H1 (cell line): ENCODE data around the gene ABCG1. TPM values are rescaled to one million over a fixed set of nuclear protein-coding genes. Genes with fewer than 3 reads are reported as not detected.

ENCODE experiments used
- CHD2 ChIP-seq: IDR thresholded peaks from 2 replicates; pipeline ENCODE4 v1.6.1; 2012; ENCODE audit warnings: low read length, improper control_type of control experiment
- CHD7 ChIP-seq: fragments of 300-600 bp; sonication (generic); IDR thresholded peaks from 2 replicates; pipeline ENCODE4 v1.7.1; 2012; ENCODE audit warnings: low read length, moderate library complexity, mild to moderate bottlenecking, inconsistent platforms; ENCODE audit not compliant: insufficient replicate concordance
- EZH2 ChIP-seq: fragments of 200-600 bp; sonication (generic); IDR thresholded peaks from 2 replicates; pipeline ENCODE4 v1.7.1; 2012; ENCODE audit warnings: low read depth, mild to moderate bottlenecking, moderate library complexity, low read length, inconsistent platforms; ENCODE audit not compliant: severe bottlenecking
- HDAC6 ChIP-seq: IDR thresholded peaks from one replicate; pipeline ENCODE4 v1.7.1; 2012; ENCODE audit warnings: low read depth, mild to moderate bottlenecking, inconsistent platforms, low read length, moderate library complexity
- RFX5 ChIP-seq: IDR thresholded peaks from 2 replicates; pipeline ENCODE4 v1.6.1; 2011; ENCODE audit warnings: low read depth, low read length, improper control_type of control experiment, borderline replicate concordance
- SIRT6 ChIP-seq: IDR thresholded peaks from one replicate; pipeline ENCODE4 v1.7.1; 2012; ENCODE audit warnings: low read length, inconsistent platforms
- SIX5 ChIP-seq: IDR thresholded peaks from 2 replicates; pipeline ENCODE4 v1.6.1; 2011; ENCODE audit warnings: mild to moderate bottlenecking, low read depth, low read length
- polyA plus RNA-seq, 7 experiments: library from polyadenylated mRNA; depleted of rRNA in 3 of 7; stranded (reverse) in 5 of 7; unstranded in 2 of 7; fragments of >200 nt in 5 of 7; fragments of 200-250 nt in 2 of 7; gene quantifications; 1 replicate in 5 of 7; 2 replicates in 1 of 7; 4 replicates in 1 of 7; pipeline versions ENCODE4 v1.2.1 to v1.2.3, GENCODE V29; 2011 to 2013; ENCODE audit warnings: missing spikeins in 2 of 7, mixed read lengths in 2 of 7
- total RNA-seq: library from RNA; stranded (reverse); fragmentation: NEBNext Ultra II Directional; extraction: Animal tissue kit (Norgen Biotek cat#: 25700); gene quantifications from 2 replicates; pipeline ENCODE4 v1.2.1, GENCODE V29; 2021

ABCG1 gene
- total and polyA plus RNA-seq, 2 of the 8 experiments (the other 6 are each of a cell fraction or from before 2014, with no cell fraction given): 2.1 to 4.0 TPM

GRCh38 chr21:42230636-42231035 lies 11.7 kb downstream of the ABCG1 start (continued):
- TF ChIP-seq CHD7 (no peak), HDAC6 (no peak), SIX5 (no peak), SIRT6 (no peak), EZH2 (no peak), RFX5 (no peak), CHD2 (no peak)
